HEK293 (cell line): ENCODE measurements around the gene ITPR3.

Experiments
- CTCF ChIA-PET: fragments of 350-600 bp; formaldehyde crosslinking; extraction: SDS; loops from one replicate; lab custom pipeline; 2021; ENCODE audit warnings: antibody characterized with exemption; lab: Yijun Ruan, JAX
- POLR2A ChIA-PET: fragments of 300-600 bp; formaldehyde crosslinking; extraction: SDS; loops from one replicate; lab custom pipeline; 2020; ENCODE audit warnings: antibody characterized with exemption, inconsistent platforms; lab: Yijun Ruan, JAX
- H3K27ac ChIP-seq: fragments of 200-500 bp; sonication (Bioruptor generic); 2 replicates; pipeline ENCODE4 v1.5.1; 2014; ENCODE audit warnings: low read depth, low read length, control low read depth, inconsistent platforms; ENCODE audit errors: extremely low read depth
- H3K36me3 ChIP-seq, 2 experiments: fragments of 200-500 bp in 1 of 2; sonication (Bioruptor generic) in 1 of 2; 1 replicate in 1 of 2; 2 replicates in 1 of 2; pipeline ENCODE4 v1.5.1; 2014 to 2017; ENCODE audit warnings: inconsistent platforms in 2 of 2, low read length in 2 of 2; ENCODE audit not compliant: control insufficient read depth in 2 of 2, insufficient read depth in 1 of 2
- H3K4me1 ChIP-seq: fragments of 200-500 bp; sonication (Bioruptor generic); 2 replicates; pipeline ENCODE4 v1.5.1; 2014; ENCODE audit warnings: mild to moderate bottlenecking, low read length, inconsistent platforms; ENCODE audit not compliant: control insufficient read depth, insufficient read depth
- H3K4me3 ChIP-seq: 2 replicates; pipeline ENCODE4 v1.5.1; 2011; ENCODE audit warnings: low read depth, mild to moderate bottlenecking, control low read depth, low read length, moderate library complexity
- H3K9me3 ChIP-seq: fragments of 200-500 bp; sonication (Bioruptor generic); 2 replicates; pipeline ENCODE4 v1.5.1; 2014; ENCODE audit warnings: low read depth, low read length, inconsistent platforms; ENCODE audit not compliant: control insufficient read depth, insufficient read depth
- BCL6B ChIP-seq: fragments of 450-650 bp; formaldehyde crosslinking; IDR thresholded peaks from 2 replicates; pipeline ENCODE4 v1.5.1; 2017; ENCODE audit warnings: missing biosample characterization, missing genetic modification characterization
- ELK4 ChIP-seq: IDR thresholded peaks from 2 replicates; pipeline ENCODE4 v1.6.1; 2011; ENCODE audit warnings: mild to moderate bottlenecking, low read depth, low read length, borderline replicate concordance
- GLI4 ChIP-seq: fragments of 450-650 bp; formaldehyde crosslinking; IDR thresholded peaks from 2 replicates; pipeline ENCODE4 v1.5.1; 2016; ENCODE audit warnings: missing biosample characterization, missing genetic modification characterization
- GLIS1 ChIP-seq: fragments of 450-650 bp; formaldehyde crosslinking; IDR thresholded peaks from 2 replicates; pipeline ENCODE4 v1.5.1; 2016; ENCODE audit warnings: missing biosample characterization, missing genetic modification characterization
- IKZF3 ChIP-seq: fragments of 450-650 bp; IDR thresholded peaks from 2 replicates; pipeline ENCODE4 v1.5.0; 2018; ENCODE audit warnings: missing biosample characterization, mild to moderate bottlenecking, missing genetic modification characterization, moderate library complexity
- PRDM1 ChIP-seq: fragments of 450-650 bp; formaldehyde crosslinking; IDR thresholded peaks from 2 replicates; pipeline ENCODE4; 2016; ENCODE audit warnings: missing biosample characterization, missing genetic modification characterization
- SALL2 ChIP-seq: fragments of 450-650 bp; formaldehyde crosslinking; IDR thresholded peaks from 2 replicates; pipeline ENCODE4 v1.5.0; 2017; ENCODE audit warnings: missing biosample characterization, mild to moderate bottlenecking, missing genetic modification characterization, borderline replicate concordance
- SETDB1 ChIP-seq: IDR thresholded peaks from one replicate; pipeline ENCODE4 v1.6.1; 2017; ENCODE audit warnings: mild to moderate bottlenecking, low read length, moderate library complexity, mixed read lengths; ENCODE audit not compliant: insufficient read length
- SP3 ChIP-seq: fragments of 450-650 bp; formaldehyde crosslinking; IDR thresholded peaks from 2 replicates; pipeline ENCODE4 v1.5.1; 2016; ENCODE audit warnings: missing biosample characterization, missing genetic modification characterization
- ZBTB6 ChIP-seq: fragments of 450-650 bp; formaldehyde crosslinking; IDR thresholded peaks from 2 replicates; pipeline ENCODE4 v1.5.1; 2017; ENCODE audit warnings: missing biosample characterization, missing genetic modification characterization
- ZBTB7A ChIP-seq: fragments of 450-650 bp; formaldehyde crosslinking; IDR thresholded peaks from 2 replicates; pipeline ENCODE4 v1.5.1; 2016; ENCODE audit warnings: low read depth, missing biosample characterization, missing genetic modification characterization
- ZFP3 ChIP-seq: fragments of 450-650 bp; formaldehyde crosslinking; IDR thresholded peaks from 2 replicates; pipeline ENCODE4 v1.5.1; 2016; ENCODE audit warnings: low read depth, missing biosample characterization, missing genetic modification characterization
- ZNF133 ChIP-seq: fragments of 450-650 bp; formaldehyde crosslinking; IDR thresholded peaks from 2 replicates; pipeline ENCODE4 v1.5.1; 2016; ENCODE audit warnings: missing biosample characterization, missing genetic modification characterization
- ZNF146 ChIP-seq: fragments of 450-650 bp; formaldehyde crosslinking; IDR thresholded peaks from 2 replicates; pipeline ENCODE4 v1.5.1; 2016; ENCODE audit warnings: missing biosample characterization, missing genetic modification characterization
- ZNF175 ChIP-seq: fragments of 450-650 bp; formaldehyde crosslinking; IDR thresholded peaks from 2 replicates; pipeline ENCODE4 v1.5.1; 2016; ENCODE audit warnings: missing biosample characterization, missing genetic modification characterization
- ZNF2 ChIP-seq: fragments of 450-650 bp; formaldehyde crosslinking; IDR thresholded peaks from 2 replicates; pipeline ENCODE4 v1.5.1; 2016; ENCODE audit warnings: missing biosample characterization, missing genetic modification characterization
- ZNF214 ChIP-seq: fragments of 450-650 bp; formaldehyde crosslinking; IDR thresholded peaks from 2 replicates; pipeline ENCODE4 v1.5.1; 2017; ENCODE audit warnings: missing biosample characterization, mild to moderate bottlenecking, missing genetic modification characterization, borderline replicate concordance
- ZNF24 ChIP-seq: fragments of 450-650 bp; formaldehyde crosslinking; IDR thresholded peaks from 2 replicates; pipeline ENCODE4 v1.5.1; 2016; ENCODE audit warnings: missing biosample characterization, missing genetic modification characterization
- ZNF391 ChIP-seq: fragments of 450-650 bp; formaldehyde crosslinking; IDR thresholded peaks from 2 replicates; pipeline ENCODE4 v1.5.1; 2016; ENCODE audit warnings: low read depth, missing biosample characterization, missing genetic modification characterization, borderline replicate concordance
- ZNF510 ChIP-seq: fragments of 450-650 bp; formaldehyde crosslinking; IDR thresholded peaks from 2 replicates; pipeline ENCODE4 v1.5.1; 2018; ENCODE audit warnings: mild to moderate bottlenecking, missing genetic modification characterization, missing biosample characterization; ENCODE audit not compliant: insufficient replicate concordance
- ZNF530 ChIP-seq: fragments of 450-650 bp; formaldehyde crosslinking; IDR thresholded peaks from 2 replicates; pipeline ENCODE4 v1.5.1; 2016; ENCODE audit warnings: low read depth, missing biosample characterization, missing genetic modification characterization
- ZNF600 ChIP-seq: fragments of 450-650 bp; formaldehyde crosslinking; IDR thresholded peaks from 2 replicates; pipeline ENCODE4 v1.5.1; 2016; ENCODE audit warnings: missing biosample characterization, missing genetic modification characterization
- ZNF645 ChIP-seq: fragments of 450-650 bp; formaldehyde crosslinking; IDR thresholded peaks from 2 replicates; pipeline ENCODE4; 2016; ENCODE audit warnings: missing biosample characterization, missing genetic modification characterization
- ZNF654 ChIP-seq: fragments of 450-650 bp; formaldehyde crosslinking; IDR thresholded peaks from 2 replicates; pipeline ENCODE4 v1.5.1; 2016; ENCODE audit warnings: low read depth, missing biosample characterization, missing genetic modification characterization
- ZNF660 ChIP-seq: fragments of 450-650 bp; IDR thresholded peaks from 2 replicates; pipeline ENCODE4 v1.5.1; 2018; ENCODE audit warnings: missing biosample characterization, mild to moderate bottlenecking, missing genetic modification characterization
- ZNF670 ChIP-seq: fragments of 450-650 bp; formaldehyde crosslinking; IDR thresholded peaks from 2 replicates; pipeline ENCODE4 v1.5.1; 2016; ENCODE audit warnings: missing biosample characterization, missing genetic modification characterization, low read depth
- ZNF837 ChIP-seq: fragments of 450-650 bp; formaldehyde crosslinking; IDR thresholded peaks from 2 replicates; pipeline ENCODE4 v1.5.1; 2016; ENCODE audit warnings: missing biosample characterization, missing genetic modification characterization

Gene ITPR3

GRCh38 chr6:33700391-33701050 lies 79.4 kb downstream of the ITPR3 start (continued):
- peak; percentile 41; the same call in 1 of the 2 replicates for TF ChIP-seq IKZF3 (tag by site-specific recombination)
- TF ChIP-seq ZNF654 (tag by site-specific recombination), result peak; percentile 59
- TF ChIP-seq PRDM1 (tag by site-specific recombination), result peak; percentile 60
- peak; percentile 60 for TF ChIP-seq GLIS1
- TF ChIP-seq GLI4, result no peak
- TF ChIP-seq ZNF660 (tag by site-specific recombination), result no peak
- TF ChIP-seq ZNF837 (tag by site-specific recombination), result no peak

GRCh38 chr6:33702345-33702977 lies 81.3 kb downstream of the ITPR3 start:
- peaks cover 4 to 57% of the 10 kb centered on the region in 2 experiments; a peak in 2 of 3 replicates for H3K36me3 ChIP-seq
- no peak overlapping the region for H3K27ac ChIP-seq
- POLR2A ChIA-PET, result interaction anchor here (0.7 to 1.7 kb wide), 5 partner anchors 9 to 405 kb away, joined by 3 to 6 read pairs (median 3); partner anchors contain the start of gene UQCC2

GRCh38 chr6:33704215-33705066 lies 83.3 kb downstream of the ITPR3 start:
- ChIA-PET CTCF (interaction anchor here (0.5 to 4.8 kb wide), 8 partner anchors 11 to 524 kb away, joined by 3 to 93 read pairs (median 3); no protein-coding TSS in a partner anchor), POLR2A (interaction anchor here (1.1 to 1.8 kb wide), 2 partner anchors 11 to 82 kb away, joined by 3 to 4 read pairs; no protein-coding TSS in a partner anchor)
- peaks cover 5 to 57% of the 10 kb centered on the region in 2 experiments; a peak in 2 of 3 replicates for H3K36me3 ChIP-seq
- no peak overlapping the region for H3K4me3 ChIP-seq
- no peaks in the 10 kb centered on the region for H3K9me3 ChIP-seq
- H3K27ac ChIP-seq, result no peak overlapping the region
- 0 out of 2 replicates have a peak, but pooled peaks cover 2% of the 10 kb centered on the region for H3K4me1 ChIP-seq
- TF ChIP-seq SETDB1 (no peak), SALL2 (tag by site-specific recombination) (no peak), ZFP3 (tag by site-specific recombination) (no peak), ELK4 (no peak), ZNF214 (tag by site-specific recombination) (no peak), ZNF133 (tag by site-specific recombination) (no peak), ZNF600 (tag by site-specific recombination) (peak; percentile 83), ZNF660 (tag by site-specific recombination) (no peak), ZNF175 (no peak), BCL6B (tag by site-specific recombination) (no peak), ZNF530 (no peak)

More at GRCh38 chr6:33702345-33702977, 81.3 kb downstream of the ITPR3 start:
- TF ChIP-seq ZBTB7A (tag by site-specific recombination) (no peak), SP3 (tag by site-specific recombination) (no peak), ZNF645 (tag by site-specific recombination) (no peak), IKZF3 (tag by site-specific recombination) (peak; percentile 44; the same call in 1 of the 2 replicates), ZBTB6 (tag by site-specific recombination) (no peak), PRDM1 (tag by site-specific recombination) (peak; percentile 50; the same call in 1 of the 2 replicates), ZNF24 (tag by site-specific recombination) (no peak), ZNF391 (no peak), ZNF146 (tag by site-specific recombination) (no peak), ZNF2 (tag by site-specific recombination) (0 out of 2 replicates have a peak, but pooled peaks have one; percentile 57), ZNF660 (tag by site-specific recombination) (peak; percentile 33; the same call in 1 of the 2 replicates), ZNF510 (tag by site-specific recombination) (no peak), ZNF670 (tag by site-specific recombination) (no peak)
- CTCF ChIA-PET, result interaction anchor here (0.6 to 4.8 kb wide), 25 partner anchors 8 to 932 kb away, joined by 3 to 93 read pairs (median 5); partner anchors contain the start of genes IP6K3 and UQCC2
- 0 out of 2 replicates have a peak, but pooled peaks cover 2% of the 10 kb centered on the region for H3K4me1 ChIP-seq
- no peaks in the 10 kb centered on the region for H3K9me3 ChIP-seq
- no peak overlapping the region for H3K4me3 ChIP-seq
